HepG2 (cell line): ENCODE results near the gene ZC3H18. TPM values are rescaled to one million over a fixed set of nuclear protein-coding genes. Genes with fewer than 3 reads are reported as not detected.

ENCODE experiments used
- ATAC-seq: fragments of 200-7000 bp; cut with Tn5 transposase; 3 replicates; pipeline ENCODE4 v1.9.1; 2020; ENCODE audit warnings: mild to moderate bottlenecking, moderate library complexity
- BruUV-seq: library from RNA; stranded (reverse); fragments of 400-500 nt; replicated peaks from 2 replicates; lab custom pipeline; 2021; lab: Mats Ljungman, UMichigan
- CTCF ChIA-PET: fragments of 300-600 bp; formaldehyde crosslinking; extraction: SDS; loops from one replicate; lab custom pipeline; 2021; ENCODE audit warnings: low total read pairs, inconsistent platforms, low intra/inter-chr PET ratio; lab: Yijun Ruan, JAX
- POLR2A ChIA-PET: fragments of 350-600 bp; sonication (Branson Sonifier 250); formaldehyde crosslinking; loops from one replicate; lab custom pipeline; 2020; ENCODE audit warnings: antibody characterized with exemption, inconsistent platforms; lab: Yijun Ruan, JAX
- DNase-seq: peaks from one replicate; pipeline ENCODE4 v3.0.0-alpha.2; 2015; ENCODE audit warnings: low spot score
- FAIRE-seq: peaks from 3 replicates; lab custom pipeline; 2011; peaks lifted over from hg19 to GRCh38; lab: Jason Lieb, UNC
- H2AFZ ChIP-seq: one replicate; pipeline ENCODE4 v1.6.1; 2011; ENCODE audit warnings: low read length, inconsistent platforms
- H3K27ac ChIP-seq: fragments of 300-600 bp; 3 replicates; pipeline ENCODE4 v1.8.0; 2011; ENCODE audit warnings: mixed run types, mild to moderate bottlenecking, mixed read lengths, low read length, inconsistent platforms; ENCODE audit not compliant: insufficient read depth; ENCODE audit errors: extremely low read length
- H3K27me3 ChIP-seq, 2 experiments: fragments of 200-600 bp in 1 of 2; 2 replicates in 1 of 2; 3 replicates in 1 of 2; pipeline versions ENCODE4 v1.6.0 to v1.8.0; 2011; ENCODE audit warnings: low read length in 2 of 2, mild to moderate bottlenecking in 2 of 2, moderate library complexity in 2 of 2, inconsistent platforms in 1 of 2; ENCODE audit not compliant: insufficient read depth in 2 of 2, control insufficient read depth in 1 of 2
- H3K36me3 ChIP-seq, 2 experiments: fragments of 200-600 bp in 1 of 2; replicated peaks in 1 of 2; 2 replicates in 1 of 2; 3 replicates in 1 of 2; pipeline versions ENCODE4 v1.5.1 to v1.8.0; 2011; ENCODE audit warnings: low read length in 2 of 2, inconsistent platforms in 1 of 2; ENCODE audit not compliant: insufficient read depth in 2 of 2, control insufficient read depth in 1 of 2
- H3K4me1 ChIP-seq: 2 replicates; pipeline ENCODE4 v1.5.1; 2012; ENCODE audit warnings: low read length, inconsistent platforms; ENCODE audit not compliant: insufficient read depth
- H3K4me2 ChIP-seq: 2 replicates; pipeline ENCODE4 v1.6.0; 2011; ENCODE audit warnings: low read depth, low read length, inconsistent platforms
- H3K4me3 ChIP-seq, 3 experiments: fragments of 200-600 bp in 1 of 3; sonication (generic), shearing (Covaris generic) in 1 of 3; replicated peaks in 1 of 3; 2 replicates each; pipeline ENCODE4 v1.5.1; 2011 to 2016; ENCODE audit warnings: low read length in 3 of 3, inconsistent platforms in 2 of 3, low read depth in 2 of 3, mild to moderate bottlenecking in 2 of 3, control low read depth in 1 of 3, mixed read lengths in 1 of 3; ENCODE audit not compliant: insufficient read depth in 1 of 3
- H3K79me2 ChIP-seq: one replicate; pipeline ENCODE4 v1.6.1; 2011; ENCODE audit warnings: low read length, inconsistent platforms; ENCODE audit not compliant: insufficient read depth
- H3K9ac ChIP-seq: 2 replicates; pipeline ENCODE4 v1.6.0; 2011; ENCODE audit warnings: mild to moderate bottlenecking, low read depth, low read length, inconsistent platforms; ENCODE audit not compliant: insufficient read depth
- H3K9me3 ChIP-seq: 2 replicates; pipeline ENCODE4 v1.5.1; 2012; ENCODE audit warnings: mild to moderate bottlenecking, low read length
- H4K20me1 ChIP-seq: 2 replicates; pipeline ENCODE4 v1.6.0; 2011; ENCODE audit warnings: inconsistent platforms, mild to moderate bottlenecking, low read length, moderate library complexity; ENCODE audit not compliant: insufficient read depth
- DNMT1 ChIP-seq: sonication (generic); formaldehyde crosslinking; IDR thresholded peaks from 2 replicates; pipeline ENCODE4 v1.5.1; 2020; ENCODE audit warnings: mild to moderate bottlenecking, missing genetic modification reagents
- DR1 ChIP-seq: sonication (generic); formaldehyde crosslinking; IDR thresholded peaks from 2 replicates; pipeline ENCODE4 v1.8.0; 2021; ENCODE audit warnings: mild to moderate bottlenecking, missing genetic modification reagents, inconsistent platforms
- GMEB1 ChIP-seq: sonication (generic); formaldehyde crosslinking; IDR thresholded peaks from 2 replicates; pipeline ENCODE4 v1.5.1; 2020; ENCODE audit warnings: missing genetic modification reagents, mild to moderate bottlenecking, borderline replicate concordance
- MAZ ChIP-seq, 2 experiments: sonication (generic) in 1 of 2; formaldehyde crosslinking in 1 of 2; IDR thresholded peaks; 2 replicates each; pipeline versions ENCODE4 v1.5.0 to v1.6.1; 2012 to 2020; ENCODE audit warnings: low read depth in 2 of 2, mild to moderate bottlenecking in 2 of 2, borderline replicate concordance in 1 of 2, improper control_type of control experiment in 1 of 2, low read length in 1 of 2, missing genetic modification reagents in 1 of 2, moderate library complexity in 1 of 2
- PAWR ChIP-seq: sonication (generic); formaldehyde crosslinking; IDR thresholded peaks from 2 replicates; pipeline ENCODE4 v1.4.0; 2020; ENCODE audit warnings: missing genetic modification reagents, mild to moderate bottlenecking, borderline replicate concordance
- PRDM15 ChIP-seq: sonication (generic); formaldehyde crosslinking; IDR thresholded peaks from 2 replicates; pipeline ENCODE4 v1.4.0; 2020; ENCODE audit warnings: missing genetic modification reagents
- TAF15 ChIP-seq: fragments of 200-400 bp; formaldehyde crosslinking; IDR thresholded peaks from one replicate; pipeline ENCODE4 v1.6.1; 2018; ENCODE audit warnings: mild to moderate bottlenecking, low read depth, low read length; ENCODE audit not compliant: poor library complexity, severe bottlenecking
- ZNF367 ChIP-seq: sonication (generic); formaldehyde crosslinking; IDR thresholded peaks from 2 replicates; pipeline ENCODE4 v1.4.0; 2020; ENCODE audit warnings: missing genetic modification reagents, borderline replicate concordance
- ZNF512B ChIP-seq: sonication (generic); formaldehyde crosslinking; IDR thresholded peaks from 2 replicates; pipeline ENCODE4 v1.5.1; 2020; ENCODE audit warnings: missing genetic modification reagents, mild to moderate bottlenecking, borderline replicate concordance
- WGBS: methylation state at CpG from one replicate; pipeline ENCODE4 v1.1.6; 2017; ENCODE audit warnings: low lambda C conversion rate; 5-methylcytosine and 5-hydroxymethylcytosine counted together
- in situ Hi-C: cut with HindIII; loops from 2 replicates; pipeline ENCODE4 v1.10.0; 2017; ENCODE audit warnings: low pct_unique_long_range_greater_than_20kb; ENCODE audit not compliant: extremely low pct_ligation_motif_present
- intact Hi-C: fragments of 100-400 bp; cut with micrococcal nuclease; formaldehyde crosslinking; loops from one replicate; pipeline ENCODE4 v1.10.0; 2022; ENCODE audit not compliant: unreplicated experiment
- polyA plus RNA-seq, 8 experiments: library from polyadenylated mRNA; depleted of rRNA in 3 of 8; stranded (reverse) in 7 of 8; unstranded in 1 of 8; fragments of >200 nt; fragmentation: Illumina TruSeq in 4 of 8; extraction: Trizol in 4 of 8; gene quantifications; 2 replicates each; pipeline versions ENCODE4 v1.2.1 to v1.2.3, GENCODE V29; 2011 to 2016; ENCODE audit warnings: low read depth in 4 of 8, missing spikeins in 1 of 8, mixed read lengths in 1 of 8; ENCODE audit not compliant: insufficient read depth in 1 of 8
- total RNA-seq, 5 experiments: library from RNA; depleted of rRNA; stranded (reverse); fragments of >200 nt; fragmentation: Illumina TruSeq; extraction: Trizol; gene quantifications; 2 replicates each; pipeline ENCODE4 v1.2.3, GENCODE V29; 2016; ENCODE audit warnings: low read depth in 1 of 5

Gene ZC3H18
- total and polyA plus RNA-seq, 2 of the 13 experiments (the other 11 are each of a cell fraction or from before 2014, with no cell fraction given): 11.2 to 27.4 TPM

GRCh38 chr16:88613911-88614817 is 44.0 kb downstream of the ZC3H18 start:
- Histone ChIP-seq H3K9ac (no peak overlapping the region), H3K4me3 (no peak overlapping the region), H2AFZ (no peak overlapping the region), H3K27ac (no peak overlapping the region), H3K4me1 (peaks cover 23% of the 10 kb centered on the region), H4K20me1 (peaks cover 8% of the 10 kb centered on the region; the same call in 1 of the 2 replicates), H3K9me3 (no peaks in the 10 kb centered on the region), H3K27me3 (no peaks in the 10 kb centered on the region), H3K4me2 (no peak overlapping the region), H3K79me2 (peaks cover 3% of the 10 kb centered on the region), H3K36me3 (peaks cover 22 to 53% of the 10 kb centered on the region in 2 experiments)
- intact Hi-C loops (no loop called here), in situ Hi-C loops (no loop called here)
- CTCF ChIA-PET: no interaction called here
- BruUV-seq: no TSS peak
- DNase-seq (no peak), FAIRE-seq (no peak), ATAC-seq (no peak)
- 88% methylated on average over 19 of the region's 19 CpGs for WGBS
- POLR2A ChIA-PET: interaction anchor here (0.6 kb wide), 1 partner anchor 12 kb away, joined by 3 read pairs; no protein-coding TSS in a partner anchor
- TF ChIP-seq PAWR: no peak
- no peak for TF ChIP-seq ZNF367
- no peak for TF ChIP-seq DR1
- TF ChIP-seq DNMT1: 0 out of 2 replicates have a peak, but pooled peaks have one; percentile 28
- TF ChIP-seq TAF15: no peak
- no peak for TF ChIP-seq GMEB1 (CRISPR knock-in tag)
- TF ChIP-seq PRDM15: no peak
- TF ChIP-seq ZNF512B (CRISPR knock-in tag): no peak
- no peak for TF ChIP-seq MAZ (IDR thresholded peaks at IDR 0.05; ENCODE audit: borderline replicate concordance, low read depth, low read length)
- no peak for TF ChIP-seq MAZ (CRISPR knock-in tag; IDR thresholded peaks at IDR 0.05; ENCODE audit: low read depth)
